ENCODE measurements around the gene KSR1. TPM values are rescaled to one million over a fixed set of nuclear protein-coding genes. Genes with fewer than 3 reads are reported as not detected.

The KSR1 gene
- total and polyA plus RNA-seq, 9 of the 15 experiments (the other 6 are each of a cell fraction or from before 2014, with no cell fraction given), result 1.4 to 51.7 (median 18.4) TPM

GRCh38 chr17:27478901-27479538 lies 22.8 kb downstream of the KSR1 start (continued):
- TF ChIP-seq UBTF (IDR thresholded peaks at IDR 0.05; ENCODE audit: borderline replicate concordance in 1 of 2, low read depth in 2 of 2, low read length in 2 of 2), result no peak
- peak; percentile 48; the same call in 1 of the 2 replicates for TF ChIP-seq LARP7 (IDR thresholded peaks at IDR 0.05)
- no peak for TF ChIP-seq LCOR (CRISPR knock-in tag; IDR thresholded peaks at IDR 0.05)
- no peak for TF ChIP-seq E2F4 (CRISPR knock-in tag; IDR thresholded peaks at IDR 0.05; ENCODE audit: low read depth)
- TF ChIP-seq TGIF2 (CRISPR knock-in tag; IDR thresholded peaks at IDR 0.05), result no peak
- no peak for TF ChIP-seq ZNF311 (CRISPR knock-in tag; IDR thresholded peaks at IDR 0.05)
- TF ChIP-seq E2F6 (IDR thresholded peaks at IDR 0.05; ENCODE audit: borderline replicate concordance in 1 of 2, extremely low read depth in 1 of 2, insufficient read depth in 1 of 2, insufficient read length in 1 of 2, low read depth in 1 of 2, low read length in 1 of 2, poor library complexity in 1 of 2, severe bottlenecking in 1 of 2), result no peak
- TF ChIP-seq, protein P1, sequence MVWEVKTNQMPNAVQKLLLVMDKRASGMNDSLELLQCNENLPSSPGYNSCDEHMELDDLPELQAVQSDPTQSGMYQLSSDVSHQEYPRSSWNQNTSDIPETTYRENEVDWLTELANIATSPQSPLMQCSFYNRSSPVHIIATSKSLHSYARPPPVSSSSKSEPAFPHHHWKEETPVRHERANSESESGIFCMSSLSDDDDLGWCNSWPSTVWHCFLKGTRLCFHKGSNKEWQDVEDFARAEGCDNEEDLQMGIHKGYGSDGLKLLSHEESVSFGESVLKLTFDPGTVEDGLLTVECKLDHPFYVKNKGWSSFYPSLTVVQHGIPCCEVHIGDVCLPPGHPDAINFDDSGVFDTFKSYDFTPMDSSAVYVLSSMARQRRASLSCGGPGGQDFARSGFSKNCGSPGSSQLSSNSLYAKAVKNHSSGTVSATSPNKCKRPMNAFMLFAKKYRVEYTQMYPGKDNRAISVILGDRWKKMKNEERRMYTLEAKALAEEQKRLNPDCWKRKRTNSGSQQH (CRISPR knock-in tag; IDR thresholded peaks at IDR 0.05), result no peak
- no peak for TF ChIP-seq POLR2AphosphoS2 (IDR thresholded peaks at IDR 0.05; ENCODE audit: low read length)
- TF ChIP-seq IRF9 (tag; IDR thresholded peaks at IDR 0.05), result no peak
- no peak for TF ChIP-seq NFXL1 (CRISPR knock-in tag; IDR thresholded peaks at IDR 0.05)
- TF ChIP-seq CBFA2T2 (conservative IDR thresholded peaks at IDR 0.05), result no peak
- no peak for TF ChIP-seq GTF2A2 (tag; IDR thresholded peaks at IDR 0.05)
- no peak for TF ChIP-seq SRSF3 (IDR thresholded peaks at IDR 0.05; ENCODE audit: insufficient read depth, low read length)
- 0 out of 2 replicates have a peak, but pooled peaks have one; percentile 0 for TF ChIP-seq SMC3 (conservative IDR thresholded peaks at IDR 0.05; ENCODE audit: insufficient read depth, low read depth, low read length)
- TF ChIP-seq MEF2D (tag; conservative IDR thresholded peaks at IDR 0.05; ENCODE audit: low read depth), result no peak
- no peak for TF ChIP-seq NELFE (IDR thresholded peaks at IDR 0.05; ENCODE audit: insufficient read depth, insufficient read length)
- TF ChIP-seq THAP7 (CRISPR knock-in tag; IDR thresholded peaks at IDR 0.05), result no peak
- no peak for TF ChIP-seq ZNF175 (CRISPR knock-in tag; IDR thresholded peaks at IDR 0.05; ENCODE audit: low read depth)
